T-helper 17 cell (primary cell): ENCODE data around the gene NELFA. TPM values are rescaled to one million over a fixed set of nuclear protein-coding genes. Genes with fewer than 3 reads are reported as not detected.
"Not testable (repeated sequence)": the region's sequence is repeated elsewhere in the genome, so short reads cannot be mapped to it uniquely, and the experiment has no call there.

Source experiments
- ATAC-seq: fragments of 150-1000 bp; cut with Tn5 transposase; 2 replicates; pipeline ENCODE4 v1.10.0; 2021; ENCODE audit warnings: mild to moderate bottlenecking, moderate library complexity
- DNase-seq, 3 donors: peaks; one replicate each; pipeline versions ENCODE4 v3.0.0 to v3.0.0-alpha.2; 2020 to 2021
- H3K9me3 ChIP-seq: one replicate; pipeline ENCODE4 v1.7.0; 2013; ENCODE audit warnings: low read length, mild to moderate bottlenecking; ENCODE audit not compliant: control insufficient read depth, poor library complexity, severe bottlenecking
- H3K27ac Mint-ChIP-seq: one replicate; pipeline ENCODE4 v1.8.0; 2022; ENCODE audit warnings: mild to moderate bottlenecking, moderate library complexity, mixed read lengths
- H3K27me3 Mint-ChIP-seq: one replicate; pipeline ENCODE4 v1.8.0; 2022; ENCODE audit warnings: mixed read lengths
- H3K36me3 Mint-ChIP-seq: one replicate; pipeline ENCODE4 v1.8.0; 2022; ENCODE audit warnings: low read depth, mixed read lengths
- H3K4me1 Mint-ChIP-seq: one replicate; pipeline ENCODE4 v1.8.0; 2022; ENCODE audit warnings: mild to moderate bottlenecking, mixed read lengths
- H3K4me3 Mint-ChIP-seq: one replicate; pipeline ENCODE4 v1.8.0; 2022; ENCODE audit warnings: mild to moderate bottlenecking, moderate library complexity, mixed read lengths
- total RNA-seq, 4 donors: library from RNA in 2 of 4; stranded (reverse) in 2 of 4; gene quantifications; one replicate each; pipeline ENCODE4 v1.2.3 and lab custom pipeline; 2022 to 2026

The NELFA gene
- total RNA-seq, 2 donors from 2014 or later = 40.7 to 47.2 TPM

DNA sequence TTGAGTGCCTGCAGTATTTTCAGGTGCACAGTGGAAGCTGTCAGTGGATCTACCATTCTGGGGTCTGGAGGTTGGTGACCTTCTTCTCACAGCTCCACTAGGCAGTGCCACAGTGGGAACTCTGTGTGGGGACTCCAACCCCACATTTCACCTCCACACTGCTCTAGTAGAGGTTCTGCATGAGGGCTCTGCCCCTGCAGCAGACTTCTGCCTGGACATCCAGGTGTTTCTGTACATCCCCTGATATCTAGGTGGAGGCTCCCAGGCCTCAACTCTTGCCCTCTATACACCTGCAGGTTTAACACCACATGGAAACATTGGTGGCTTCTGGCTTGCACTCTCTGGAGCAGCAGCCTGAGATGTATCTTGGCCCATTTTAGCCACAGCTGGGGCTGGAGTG is 17.0 kb upstream of the NELFA start:
- H3K27ac Mint-ChIP-seq = no peak overlapping the region
- H3K27me3 Mint-ChIP-seq = peaks cover 57% of the 10 kb centered on the region
- DNase-seq (no peak), ATAC-seq (no peak)
- no peak overlapping the region for H3K4me3 Mint-ChIP-seq
- H3K4me1 Mint-ChIP-seq = peaks cover 2% of the 10 kb centered on the region
- H3K36me3 Mint-ChIP-seq = no peaks in the 10 kb centered on the region
- H3K9me3 ChIP-seq = no peaks in the 10 kb centered on the region

DNA sequence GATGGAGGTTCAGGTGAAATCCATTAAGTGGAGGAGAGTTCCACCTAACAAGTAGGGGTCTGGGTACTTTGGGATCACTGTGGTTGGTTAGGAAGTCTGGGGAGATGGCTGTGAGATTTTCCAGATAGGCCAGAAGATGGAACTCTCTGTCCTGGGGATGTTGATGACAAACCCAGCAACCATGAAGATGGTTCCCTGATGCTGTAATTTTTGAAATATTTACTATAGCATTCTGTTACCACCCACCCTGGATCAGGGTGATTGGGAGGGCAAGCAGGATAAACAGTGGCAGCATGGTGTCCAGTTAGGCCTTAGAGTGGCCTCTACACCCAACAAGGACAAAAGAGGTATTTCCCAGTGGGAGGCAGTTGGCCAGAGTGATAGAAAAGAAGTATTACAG is 15.9 kb upstream of the NELFA start:
- DNase-seq = no peak
- Mint-ChIP-seq H3K27ac (no peak overlapping the region), H3K4me1 (peaks cover 4% of the 10 kb centered on the region), H3K27me3 (peaks cover 58% of the 10 kb centered on the region), H3K4me3 (no peak overlapping the region), H3K36me3 (no peaks in the 10 kb centered on the region)
- ATAC-seq = no peak
- H3K9me3 ChIP-seq = no peaks in the 10 kb centered on the region

DNA sequence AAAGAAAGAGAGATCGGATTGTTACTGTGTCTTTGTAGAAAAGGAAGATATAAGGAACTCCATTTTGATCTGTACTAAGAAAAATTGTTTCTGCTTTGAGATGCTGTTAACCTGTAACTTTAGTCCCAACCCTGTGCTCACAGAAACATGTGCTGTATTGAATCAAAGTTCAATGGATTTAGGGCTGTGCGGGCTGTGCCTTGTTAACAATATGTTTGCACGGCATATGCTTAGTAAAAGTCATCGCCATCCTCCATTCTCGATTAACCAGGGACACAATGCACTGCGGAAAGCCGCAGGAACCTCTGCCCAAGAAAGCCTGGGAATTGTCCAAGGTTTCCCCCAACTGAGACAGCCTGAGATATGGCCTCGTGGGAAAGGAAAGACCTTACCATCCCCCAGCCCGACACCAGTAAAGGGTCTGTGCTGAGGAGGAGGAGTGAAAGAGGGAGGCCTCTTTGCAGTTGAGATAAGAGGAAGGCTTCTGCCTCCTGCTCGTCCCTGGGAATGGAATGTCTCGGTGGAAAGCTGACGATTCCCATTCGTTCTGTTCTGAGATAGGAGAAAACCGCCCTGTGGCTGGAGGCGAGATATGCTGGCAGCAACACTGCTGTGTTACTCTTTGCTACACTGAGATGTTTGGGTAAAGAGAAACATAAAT is 12.7 kb upstream of the NELFA start:
- peaks cover 48% of the 10 kb centered on the region for H3K27me3 Mint-ChIP-seq
- DNase-seq, H3K4me3 Mint-ChIP-seq, H3K36me3 Mint-ChIP-seq, H3K9me3 ChIP-seq, ATAC-seq, H3K27ac Mint-ChIP-seq, H3K4me1 Mint-ChIP-seq: not testable (repeated sequence)

DNA sequence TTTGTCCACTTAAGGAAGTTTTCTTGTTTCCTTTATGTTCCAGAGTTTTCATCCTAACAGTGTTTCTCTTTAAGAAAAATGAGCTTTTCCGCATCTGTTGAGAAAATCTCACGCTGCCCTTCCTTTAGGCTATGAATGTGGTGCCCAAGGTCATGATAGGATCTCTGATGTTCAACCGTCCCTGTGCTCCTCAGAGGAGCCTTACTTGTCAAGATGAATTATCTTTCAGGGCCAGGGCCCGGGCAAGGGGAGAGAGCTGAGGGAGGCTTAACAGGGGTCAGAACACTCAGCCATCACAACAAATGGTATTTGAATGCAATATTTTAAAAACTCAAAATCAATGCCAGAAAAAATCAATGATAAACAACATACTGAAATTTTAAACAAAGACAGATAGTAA is 6.2 kb upstream of the NELFA start:
- ATAC-seq = no peak
- Mint-ChIP-seq H3K27ac (no peak overlapping the region), H3K36me3 (no peaks in the 10 kb centered on the region), H3K27me3 (peaks cover 2% of the 10 kb centered on the region), H3K4me3 (no peak overlapping the region), H3K4me1 (no peaks in the 10 kb centered on the region)
- no peaks in the 10 kb centered on the region for H3K9me3 ChIP-seq
- DNase-seq = no peak

DNA sequence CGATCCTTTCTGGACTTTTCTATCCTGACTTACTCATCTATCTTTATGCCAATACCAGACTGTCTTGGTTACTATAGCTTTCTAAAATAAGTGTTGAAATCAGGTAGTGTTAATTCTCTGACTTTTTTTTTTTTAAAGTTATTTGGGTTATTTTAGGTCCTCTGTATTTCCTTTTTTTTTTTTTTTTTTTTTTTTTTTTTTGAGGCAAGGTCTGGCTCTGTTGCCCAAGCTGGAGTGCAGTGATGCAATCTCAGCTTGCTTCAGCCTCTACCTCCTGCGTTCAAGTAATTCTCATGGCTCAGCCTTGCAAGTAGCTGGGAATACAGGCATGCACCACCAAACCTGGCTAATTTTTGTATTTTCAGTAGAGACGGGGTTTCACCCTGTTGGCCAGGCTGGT is 2.8 kb upstream of the NELFA start:
- no peak overlapping the region for H3K27ac Mint-ChIP-seq
- DNase-seq (no peak), ATAC-seq (no peak)
- H3K4me1 Mint-ChIP-seq = peaks cover 8% of the 10 kb centered on the region
- H3K9me3 ChIP-seq = no peaks in the 10 kb centered on the region
- H3K4me3 Mint-ChIP-seq = no peak overlapping the region
- no peaks in the 10 kb centered on the region for H3K27me3 Mint-ChIP-seq
- no peaks in the 10 kb centered on the region for H3K36me3 Mint-ChIP-seq

DNA sequence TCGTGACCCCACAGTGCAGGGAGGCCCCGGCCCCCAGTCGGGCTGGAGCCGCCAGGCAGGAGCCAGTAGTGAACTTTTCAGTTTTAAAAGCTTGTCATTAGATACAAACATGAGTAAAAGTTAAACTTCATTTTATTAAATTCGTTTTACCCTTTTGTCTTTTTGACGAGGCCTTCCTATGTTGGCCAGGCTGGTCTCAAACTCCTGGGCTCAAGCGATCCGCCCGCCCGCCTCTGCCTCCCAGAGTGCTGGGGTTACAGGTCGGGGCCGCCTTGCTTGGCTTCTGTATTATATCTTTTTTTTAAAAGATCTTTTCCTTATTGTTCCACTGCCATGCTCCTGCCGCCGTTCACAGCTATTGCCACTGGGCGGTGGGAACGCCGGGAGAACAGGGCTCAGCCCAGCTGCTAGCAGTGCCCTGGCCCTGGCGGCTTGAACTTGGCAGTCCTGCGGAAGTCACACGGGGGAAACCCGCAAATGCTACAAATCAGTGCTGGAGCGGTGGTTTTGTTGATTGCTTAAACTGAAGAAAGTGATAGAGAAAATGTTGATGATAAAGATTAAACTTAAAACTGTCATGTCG is 968 bp upstream of the NELFA start:
- peak; percentile 47 for ATAC-seq
- H3K9me3 ChIP-seq = no peaks in the 10 kb centered on the region
- Mint-ChIP-seq H3K27ac (peak overlapping the region; percentile 96), H3K4me1 (peaks cover 14% of the 10 kb centered on the region), H3K4me3 (peak overlapping the region; percentile 94), H3K36me3 (peaks cover 5% of the 10 kb centered on the region), H3K27me3 (no peaks in the 10 kb centered on the region)
- peak; percentile 43 to 45 (median 44) for DNase-seq

DNA sequence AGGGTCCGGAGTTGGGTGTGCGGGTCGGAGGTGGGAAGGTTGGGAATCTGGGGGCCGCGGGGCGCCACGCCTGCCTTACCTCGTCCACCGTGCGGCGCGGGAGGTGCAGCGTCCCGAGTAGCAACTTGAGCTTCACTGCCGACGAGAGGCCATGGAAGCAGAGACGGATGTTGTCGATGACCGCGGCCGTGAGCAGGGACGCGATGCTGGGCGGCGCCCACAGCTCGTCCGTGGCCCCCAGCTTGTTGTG is 178 bp downstream of the NELFA start:
- no peaks in the 10 kb centered on the region for H3K27me3 Mint-ChIP-seq
- H3K36me3 Mint-ChIP-seq = peaks cover 5% of the 10 kb centered on the region
- H3K27ac Mint-ChIP-seq = peak overlapping the region; percentile 96
- no peak for DNase-seq
- H3K4me3 Mint-ChIP-seq = peak overlapping the region; percentile 94
- H3K9me3 ChIP-seq = no peaks in the 10 kb centered on the region
- ATAC-seq = peak; percentile 15
- H3K4me1 Mint-ChIP-seq = peaks cover 14% of the 10 kb centered on the region

DNA sequence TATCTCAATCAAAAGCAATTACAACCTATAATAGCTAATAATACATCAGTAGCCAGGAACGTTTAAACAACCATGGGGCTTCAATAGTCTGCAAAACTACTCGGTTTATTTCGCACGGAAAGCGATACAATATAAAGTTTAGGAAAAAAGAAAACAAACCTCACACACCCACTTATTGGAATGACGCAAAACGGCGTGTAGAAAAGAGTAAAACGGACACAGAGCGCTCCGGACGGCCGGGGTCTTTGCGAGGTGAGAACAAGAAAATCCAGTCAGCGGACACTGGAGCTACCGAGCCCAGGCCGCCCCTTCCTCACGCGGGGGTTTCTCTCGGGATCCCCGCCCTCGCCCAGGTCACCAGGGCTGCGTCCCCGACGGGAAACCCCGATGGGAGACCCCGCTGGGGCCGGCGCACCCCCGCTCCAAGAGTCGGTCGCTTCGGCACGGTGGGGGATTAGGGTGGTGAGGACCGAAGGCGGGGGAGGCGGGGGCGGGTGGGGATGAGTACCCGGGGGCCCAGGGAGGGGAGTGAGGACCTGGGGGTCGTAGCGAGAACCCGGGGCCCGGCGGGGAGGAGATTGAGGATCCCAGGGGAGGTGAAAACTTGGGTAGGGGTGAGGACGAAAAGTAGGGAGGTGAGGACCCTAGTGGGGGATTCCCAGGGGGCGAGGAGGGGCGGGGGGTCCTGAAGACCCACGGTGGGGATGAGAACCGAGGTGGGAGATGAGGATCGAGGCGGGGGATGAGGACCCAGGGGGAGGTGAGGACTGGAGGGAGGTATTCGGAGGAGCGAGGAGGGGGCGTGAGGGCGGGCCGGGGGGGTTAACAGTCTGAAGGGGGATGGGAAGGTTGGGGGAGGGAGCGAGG is 737 bp downstream of the NELFA start:
- Mint-ChIP-seq H3K4me3 (peak overlapping the region; percentile 94), H3K27me3 (no peaks in the 10 kb centered on the region), H3K36me3 (peaks cover 5% of the 10 kb centered on the region), H3K4me1 (peaks cover 15% of the 10 kb centered on the region), H3K27ac (peak overlapping the region; percentile 96)
- no peak for DNase-seq
- no peaks in the 10 kb centered on the region for H3K9me3 ChIP-seq
- no peak for ATAC-seq

DNA sequence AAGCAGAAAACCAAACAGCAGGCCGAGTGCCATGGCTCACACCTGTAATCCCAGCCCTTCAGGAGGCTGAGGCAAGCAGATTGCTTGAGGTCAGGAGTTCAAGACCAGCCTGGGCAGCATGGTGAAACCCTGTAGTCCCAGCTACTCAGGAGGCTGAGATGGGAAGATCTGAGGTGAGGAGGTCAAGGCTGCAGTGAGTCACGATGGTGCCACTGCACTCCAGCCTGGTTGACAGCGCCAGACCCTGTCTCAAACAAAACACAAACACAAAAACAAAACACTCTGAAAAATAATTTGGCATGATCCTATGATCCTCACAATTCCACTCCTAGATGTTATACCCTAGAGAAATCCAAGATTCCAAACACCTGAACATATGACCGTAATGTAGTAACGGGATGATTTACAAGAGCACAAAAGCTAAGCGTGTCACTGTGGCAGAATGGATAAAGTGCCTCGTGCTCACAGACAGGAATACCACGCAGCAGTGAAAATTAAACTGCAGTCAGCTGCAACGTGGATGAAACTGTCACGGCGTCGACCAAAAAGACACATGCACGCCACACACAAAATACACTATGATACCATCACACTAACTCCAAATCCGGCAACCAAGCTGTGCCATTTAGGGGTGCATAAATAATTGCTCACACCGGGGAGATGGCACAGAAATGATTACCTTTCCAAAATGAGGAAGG is 1.7 kb downstream of the NELFA start:
- no peak for ATAC-seq
- Mint-ChIP-seq H3K4me1 (peaks cover 23% of the 10 kb centered on the region), H3K27me3 (no peaks in the 10 kb centered on the region), H3K4me3 (peak overlapping the region; percentile 94), H3K36me3 (peaks cover 6% of the 10 kb centered on the region), H3K27ac (peak overlapping the region; percentile 96)
- no peak for DNase-seq
- no peaks in the 10 kb centered on the region for H3K9me3 ChIP-seq

DNA sequence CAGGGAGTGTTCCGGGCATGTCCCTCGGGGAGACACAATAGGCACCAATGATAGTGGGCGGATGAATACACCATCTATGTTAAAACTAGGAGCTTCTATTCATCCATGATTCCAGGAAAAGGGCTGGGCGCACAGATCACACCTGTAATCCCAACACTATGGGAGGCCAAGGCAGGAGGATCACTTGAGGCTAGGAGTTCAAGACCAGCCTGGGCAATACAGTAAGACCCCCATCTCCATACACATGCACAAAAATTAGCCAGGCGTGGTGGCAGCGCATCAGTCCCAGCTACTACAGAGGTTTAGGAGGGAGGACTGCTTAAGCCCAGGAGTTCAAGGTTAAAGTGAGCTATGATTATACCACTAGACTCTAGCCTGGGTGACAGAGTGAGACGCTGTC is 2.4 kb downstream of the NELFA start:
- Mint-ChIP-seq H3K36me3 (peaks cover 6% of the 10 kb centered on the region), H3K4me1 (peaks cover 23% of the 10 kb centered on the region), H3K27me3 (no peaks in the 10 kb centered on the region), H3K4me3 (peak overlapping the region; percentile 45), H3K27ac (no peak overlapping the region)
- ATAC-seq (no peak), DNase-seq (no peak)
- H3K9me3 ChIP-seq = no peaks in the 10 kb centered on the region

DNA sequence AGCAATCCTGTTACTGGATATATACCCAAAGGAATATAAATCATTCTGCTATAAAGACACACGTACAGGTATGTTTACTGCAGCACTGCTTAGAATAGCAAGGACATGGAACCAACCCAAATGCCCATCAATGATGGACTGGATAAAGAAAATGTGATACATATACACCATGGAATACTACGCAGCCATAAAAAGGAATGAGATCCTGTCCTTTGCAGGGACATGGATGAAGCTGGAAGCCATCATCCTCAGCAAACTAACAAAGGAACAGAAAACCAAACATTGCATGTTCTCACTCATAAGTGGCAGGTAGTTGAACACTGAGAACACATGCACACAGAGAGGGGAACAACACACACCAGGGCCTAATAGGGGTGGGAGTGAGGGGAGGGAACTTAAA is 5.4 kb downstream of the NELFA start:
- H3K9me3 ChIP-seq, H3K36me3 Mint-ChIP-seq, H3K27ac Mint-ChIP-seq, H3K27me3 Mint-ChIP-seq, DNase-seq, H3K4me3 Mint-ChIP-seq, ATAC-seq: not testable (repeated sequence)
- H3K4me1 Mint-ChIP-seq = peaks cover 21% of the 10 kb centered on the region

DNA sequence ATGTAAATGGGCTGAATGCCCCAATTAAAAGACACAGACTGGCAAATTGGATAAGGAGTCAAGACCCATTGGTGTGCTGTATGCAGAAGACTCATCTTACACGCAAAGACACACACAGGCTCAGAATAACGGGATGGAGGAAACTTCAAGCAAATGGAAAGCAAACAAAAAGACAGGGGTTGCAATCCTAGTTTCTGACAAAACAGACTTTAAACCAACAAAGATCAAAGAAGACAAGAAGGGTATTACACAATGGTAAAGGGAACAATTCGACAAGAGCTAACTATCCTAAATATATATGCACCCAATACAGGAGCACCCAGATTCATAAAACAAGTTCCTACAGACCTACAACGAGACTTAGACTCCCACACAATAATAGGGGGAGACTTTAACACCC is 9.5 kb downstream of the NELFA start:
- not testable (repeated sequence) for H3K4me3 Mint-ChIP-seq, H3K36me3 Mint-ChIP-seq, ATAC-seq, H3K27ac Mint-ChIP-seq, H3K4me1 Mint-ChIP-seq, H3K27me3 Mint-ChIP-seq, H3K9me3 ChIP-seq, DNase-seq

DNA sequence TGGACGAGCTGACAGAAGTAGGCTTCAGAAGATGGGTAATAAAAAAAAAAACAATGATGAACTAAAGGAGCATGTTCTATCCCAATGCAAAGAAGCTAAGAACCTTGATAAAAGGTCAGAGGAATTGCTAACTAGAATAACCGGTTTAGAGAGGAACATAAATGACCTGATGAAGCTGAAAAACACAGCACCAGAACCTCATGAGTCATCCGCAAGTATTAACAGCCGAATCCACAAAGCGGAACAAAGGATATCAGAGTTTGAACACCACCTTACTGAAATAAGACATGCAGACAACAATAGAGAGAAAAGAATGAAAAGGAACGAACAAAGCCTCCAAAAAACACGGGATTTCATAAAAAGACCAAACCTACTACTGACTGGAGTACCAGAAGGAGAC is 10.5 kb downstream of the NELFA start:
- H3K27me3 Mint-ChIP-seq = no peaks in the 10 kb centered on the region
- DNase-seq (no peak), ATAC-seq (no peak)
- H3K36me3 Mint-ChIP-seq = peaks cover 2% of the 10 kb centered on the region
- H3K9me3 ChIP-seq = no peaks in the 10 kb centered on the region
- no peak overlapping the region for H3K4me3 Mint-ChIP-seq
- peaks cover 9% of the 10 kb centered on the region for H3K4me1 Mint-ChIP-seq
- no peak overlapping the region for H3K27ac Mint-ChIP-seq
